ENCODE results near the gene RIPOR3.
"Not testable (repeated sequence)": the region's sequence is repeated elsewhere in the genome, so short reads cannot be mapped to it uniquely, and the experiment has no call there.

The RIPOR3 gene

GRCh38 chr20:50628853-50629669, 62.3 kb downstream of the RIPOR3 start:
- no peak for DNase-seq

- peak; percentile 35 for DNase-seq
These were observed 63.0 kb downstream of the RIPOR3 start for GRCh38 chr20:50628332-50628731.

GRCh38 chr20:50627747-50628146, 63.6 kb downstream of the RIPOR3 start:
- DNase-seq: no peak

GRCh38 chr20:50625986-50626677, 65.2 kb downstream of the RIPOR3 start:
- peak; percentile 74 for DNase-seq

GRCh38 chr20:50624351-50625016, 66.9 kb downstream of the RIPOR3 start:
- DNase-seq: peak; percentile 89

- DNase-seq: no peak
These were observed 70.2 kb downstream of the RIPOR3 start for GRCh38 chr20:50621068-50621665.

- not testable (repeated sequence) for DNase-seq
These were observed 70.9 kb downstream of the RIPOR3 start for GRCh38 chr20:50620459-50620858.

GRCh38 chr20:50618537-50618936, 72.8 kb downstream of the RIPOR3 start:
- no peak for DNase-seq

GRCh38 chr20:50617022-50617421, 74.3 kb downstream of the RIPOR3 start:
- DNase-seq: no peak

GRCh38 chr20:50615407-50615806, 75.9 kb downstream of the RIPOR3 start:
- DNase-seq: no peak

GRCh38 chr20:50613438-50614169, 77.7 kb downstream of the RIPOR3 start:
- no peak for DNase-seq

- no peak for DNase-seq
These were observed 80.1 kb downstream of the RIPOR3 start for GRCh38 chr20:50611128-50611810.

GRCh38 chr20:50610212-50610718, 81.1 kb downstream of the RIPOR3 start:
- no peak for DNase-seq

GRCh38 chr20:50609438-50609989, 81.8 kb downstream of the RIPOR3 start:
- no peak for DNase-seq

GRCh38 chr20:50608750-50609104, 82.6 kb downstream of the RIPOR3 start:
- no peak for DNase-seq

GRCh38 chr20:50607850-50608749, 83.2 kb downstream of the RIPOR3 start:
- DNase-seq: no peak

- DNase-seq: no peak
These were observed 83.9 kb downstream of the RIPOR3 start for GRCh38 chr20:50607436-50607835.

- no peak for DNase-seq
These were observed 86.2 kb downstream of the RIPOR3 start for GRCh38 chr20:50605136-50605535.

GRCh38 chr20:50604451-50604850, 86.9 kb downstream of the RIPOR3 start:
- no peak for DNase-seq

- DNase-seq: no peak
These were observed 88.8 kb downstream of the RIPOR3 start for GRCh38 chr20:50602432-50603088.
